HepG2 (cell line): ENCODE results near the gene SAMD14. TPM values are rescaled to one million over a fixed set of nuclear protein-coding genes. Genes with fewer than 3 reads are reported as not detected.

ENCODE experiments used
- FOXA1 ChIP-seq, 2 experiments: fragments of 450-650 bp in 1 of 2; sonication (generic) in 1 of 2; formaldehyde crosslinking in 1 of 2; IDR thresholded peaks; 2 replicates each; pipeline versions ENCODE4 v1.4.0 to v1.6.1; 2016 to 2020; ENCODE audit warnings: missing genetic modification reagents in 1 of 2
- HNRNPL ChIP-seq: fragments of 200-400 bp; formaldehyde crosslinking; IDR thresholded peaks from 2 replicates; pipeline ENCODE4 v1.6.1; 2017; ENCODE audit warnings: mild to moderate bottlenecking, low read depth, low read length
- NR2C2 ChIP-seq: sonication (generic); formaldehyde crosslinking; IDR thresholded peaks from 2 replicates; pipeline ENCODE4 v1.4.0; 2020; ENCODE audit warnings: missing genetic modification reagents, mild to moderate bottlenecking, moderate library complexity, borderline replicate concordance
- NR2F6 ChIP-seq, 2 experiments: IDR thresholded peaks; 2 replicates each; pipeline ENCODE4 v1.6.1; 2016; ENCODE audit warnings: antibody characterized with exemption in 1 of 2, mild to moderate bottlenecking in 1 of 2
- PATZ1 ChIP-seq: sonication (generic); formaldehyde crosslinking; IDR thresholded peaks from 2 replicates; pipeline ENCODE4 v1.4.0; 2020; ENCODE audit warnings: missing genetic modification reagents
- RXRA ChIP-seq: sonication (generic); formaldehyde crosslinking; IDR thresholded peaks from 2 replicates; pipeline ENCODE4 v1.5.1; 2020; ENCODE audit warnings: missing genetic modification reagents
- SOX13 ChIP-seq, 3 experiments: fragments of 450-650 bp in 1 of 3; sonication (generic) in 1 of 3; formaldehyde crosslinking in 1 of 3; IDR thresholded peaks in 2 of 3; conservative IDR thresholded peaks in 1 of 3; 2 replicates each; pipeline versions ENCODE4 v1.5.0 to v1.6.1; 2016 to 2020; ENCODE audit warnings: antibody characterized with exemption in 1 of 3, mild to moderate bottlenecking in 1 of 3, missing compliant biosample characterization in 1 of 3, missing genetic modification reagents in 1 of 3, moderate library complexity in 1 of 3
- SOX6 ChIP-seq, 2 experiments: fragments of 450-650 bp in 1 of 2; sonication (generic) in 1 of 2; formaldehyde crosslinking in 1 of 2; IDR thresholded peaks; 2 replicates each; pipeline versions ENCODE4 v1.4.0 to v1.6.1; 2017 to 2020; ENCODE audit warnings: antibody characterized with exemption in 1 of 2, mild to moderate bottlenecking in 1 of 2, missing genetic modification reagents in 1 of 2
- ZBTB34 ChIP-seq: sonication (generic); formaldehyde crosslinking; IDR thresholded peaks from 2 replicates; pipeline ENCODE4 v1.8.0; 2022; ENCODE audit warnings: mild to moderate bottlenecking, missing genetic modification reagents
- ZBTB37 ChIP-seq: sonication (generic); formaldehyde crosslinking; IDR thresholded peaks from 2 replicates; pipeline ENCODE4 v1.4.0; 2020; ENCODE audit warnings: mild to moderate bottlenecking, missing genetic modification reagents
- ZEB1 ChIP-seq: IDR thresholded peaks from 2 replicates; pipeline ENCODE4 v1.6.1; 2012; ENCODE audit warnings: mild to moderate bottlenecking, low read depth, inconsistent platforms; ENCODE audit not compliant: insufficient replicate concordance
- ZNF263 ChIP-seq: sonication (generic); formaldehyde crosslinking; IDR thresholded peaks from 2 replicates; pipeline ENCODE4 v1.4.0; 2020; ENCODE audit warnings: missing genetic modification reagents
- ZSCAN22 ChIP-seq: sonication (generic); formaldehyde crosslinking; IDR thresholded peaks from 2 replicates; pipeline ENCODE4 v1.4.0; 2020; ENCODE audit warnings: mild to moderate bottlenecking, missing genetic modification reagents
- polyA plus RNA-seq, 8 experiments: library from polyadenylated mRNA; depleted of rRNA in 3 of 8; stranded (reverse) in 7 of 8; unstranded in 1 of 8; fragments of >200 nt; fragmentation: Illumina TruSeq in 4 of 8; extraction: Trizol in 4 of 8; gene quantifications; 2 replicates each; pipeline versions ENCODE4 v1.2.1 to v1.2.3, GENCODE V29; 2011 to 2016; ENCODE audit warnings: low read depth in 4 of 8, missing spikeins in 1 of 8, mixed read lengths in 1 of 8; ENCODE audit not compliant: insufficient read depth in 1 of 8
- total RNA-seq, 5 experiments: library from RNA; depleted of rRNA; stranded (reverse); fragments of >200 nt; fragmentation: Illumina TruSeq; extraction: Trizol; gene quantifications; 2 replicates each; pipeline ENCODE4 v1.2.3, GENCODE V29; 2016; ENCODE audit warnings: low read depth in 1 of 5
- TF ChIP-seq, protein P1 (sequence below): sonication (generic); formaldehyde crosslinking; IDR thresholded peaks from 2 replicates; pipeline ENCODE4 v1.8.0; 2022; ENCODE audit warnings: low read depth, missing genetic modification reagents

Gene SAMD14
- total and polyA plus RNA-seq, 2 of the 13 experiments (the other 11 are each of a cell fraction or from before 2014, with no cell fraction given), result 0.07 to 0.22 TPM

DNA sequence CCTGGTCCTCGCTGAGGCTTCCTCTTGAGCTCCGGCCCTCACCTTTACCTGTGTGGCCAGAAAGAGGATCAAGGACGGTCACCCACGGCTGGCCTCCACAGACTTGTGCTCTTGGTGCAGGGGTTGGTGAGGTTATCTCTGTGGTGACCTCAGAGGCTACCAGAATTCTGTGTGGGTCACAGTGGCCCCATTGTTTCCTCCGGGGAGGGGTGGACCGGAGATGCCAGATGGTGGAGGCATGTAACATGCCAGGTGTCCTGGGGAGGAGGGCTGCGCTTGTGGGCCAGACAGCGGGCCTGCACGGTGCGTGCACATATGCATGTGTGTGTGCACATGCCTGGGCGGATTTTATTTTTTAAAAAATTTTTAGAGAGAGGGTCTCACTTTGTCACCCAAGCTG lies 42.2 kb upstream of the SAMD14 start (continued):
- peak; percentile 88 for TF ChIP-seq ZBTB37 (CRISPR knock-in tag)
- TF ChIP-seq RXRA (CRISPR knock-in tag), result peak; percentile 45; the same call in 1 of the 2 replicates
- no peak for TF ChIP-seq SOX13 (IDR thresholded peaks at IDR 0.05)
- peak in 1 of 2 experiments; percentile 54; a peak in 1 of 4 replicates for TF ChIP-seq SOX13 (CRISPR knock-in tag; conservative IDR thresholded peaks at IDR 0.05 in 1 of 2, IDR thresholded peaks at IDR 0.05 in 1 of 2)
- TF ChIP-seq ZSCAN22 (CRISPR knock-in tag), result peak; percentile 95
- TF ChIP-seq PATZ1 (CRISPR knock-in tag), result peak; percentile 53
- TF ChIP-seq ZEB1, result peak; percentile 56
- TF ChIP-seq HNRNPL, result peak; percentile 64; the same call in 1 of the 2 replicates
- TF ChIP-seq SOX6 (IDR thresholded peaks at IDR 0.05), result no peak
- TF ChIP-seq SOX6 (CRISPR knock-in tag; IDR thresholded peaks at IDR 0.05), result peak; percentile 47
- TF ChIP-seq, protein P1, sequence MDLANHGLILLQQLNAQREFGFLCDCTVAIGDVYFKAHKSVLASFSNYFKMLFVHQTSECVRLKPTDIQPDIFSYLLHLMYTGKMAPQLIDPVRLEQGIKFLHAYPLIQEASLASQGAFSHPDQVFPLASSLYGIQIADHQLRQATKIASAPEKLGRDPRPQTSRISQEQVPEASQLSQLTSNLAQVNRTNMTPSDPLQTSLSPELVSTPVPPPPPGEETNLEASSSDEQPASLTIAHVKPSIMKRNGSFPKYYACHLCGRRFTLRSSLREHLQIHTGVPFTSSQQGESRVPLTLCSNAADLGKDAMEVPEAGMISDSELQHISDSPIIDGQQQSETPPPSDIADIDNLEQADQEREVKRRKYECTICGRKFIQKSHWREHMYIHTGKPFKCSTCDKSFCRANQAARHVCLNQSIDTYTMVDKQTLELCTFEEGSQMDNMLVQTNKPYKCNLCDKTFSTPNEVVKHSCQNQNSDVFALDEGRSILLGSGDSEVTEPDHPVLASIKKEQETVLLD, result no peak
- peak; percentile 37; the same call in 1 of the 2 replicates for TF ChIP-seq ZNF263 (CRISPR knock-in tag)
- peak; percentile 65 for TF ChIP-seq NR2F6 (IDR thresholded peaks at IDR 0.05)
- TF ChIP-seq NR2F6 (CRISPR knock-in tag; IDR thresholded peaks at IDR 0.05), result peak; percentile 62
- no peak for TF ChIP-seq NR2C2 (CRISPR knock-in tag)
- peak; percentile 98 for TF ChIP-seq ZBTB34
- no peak for TF ChIP-seq FOXA1 (IDR thresholded peaks at IDR 0.05)
- TF ChIP-seq FOXA1 (CRISPR knock-in tag; IDR thresholded peaks at IDR 0.05), result 0 out of 2 replicates have a peak, but pooled peaks have one; percentile 16
